ENCODE measurements around the gene IFT25. TPM values are rescaled to one million over a fixed set of nuclear protein-coding genes. Genes with fewer than 3 reads are reported as not detected.

Gene IFT25
- total and polyA plus RNA-seq, 2 of the 13 experiments (the other 11 are each of a cell fraction or from before 2014, with no cell fraction given) = 19.7 to 48.0 TPM

DNA sequence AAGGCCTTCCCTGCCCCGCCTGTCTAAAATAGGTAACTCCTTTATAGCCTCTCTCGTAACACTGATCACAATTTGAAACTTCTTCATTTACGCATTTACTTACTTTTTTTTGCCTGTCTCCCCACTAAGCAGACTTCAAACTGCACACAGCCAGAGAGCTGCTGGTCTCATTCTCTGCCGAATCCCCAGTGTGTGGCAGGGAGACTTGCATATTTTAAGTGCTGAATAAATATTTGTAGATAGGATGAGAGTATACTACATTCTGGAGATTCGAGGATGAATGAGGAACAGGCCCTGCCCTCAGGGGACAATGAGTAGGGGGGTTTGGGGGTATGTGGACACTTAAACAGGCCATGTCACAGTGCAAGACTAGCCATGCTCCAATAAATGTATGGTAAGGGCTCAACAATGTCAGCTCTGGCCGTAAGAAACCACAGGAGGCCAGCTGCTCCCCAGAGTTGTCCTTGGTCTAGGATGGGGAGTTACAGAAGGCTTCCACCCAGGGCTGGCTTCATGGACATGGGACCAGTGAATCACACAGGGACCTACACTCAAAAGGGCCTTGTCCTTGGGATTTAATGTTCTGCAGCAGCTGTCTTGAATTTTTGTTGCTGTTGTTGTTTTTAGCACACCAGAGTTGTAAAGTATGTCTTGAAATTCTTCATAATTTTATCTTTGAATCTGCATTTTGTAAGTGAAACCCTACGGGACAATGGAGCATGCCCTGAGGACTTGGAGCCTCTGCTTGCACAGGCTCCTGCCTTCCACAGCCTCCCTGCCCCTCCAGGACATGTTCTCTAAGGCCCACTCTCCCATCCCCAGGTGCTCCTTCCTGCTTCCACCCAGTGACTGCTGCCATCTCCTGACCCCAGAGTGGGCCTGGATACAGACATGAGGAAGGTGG is 43.0 kb downstream of the IFT25 start:
- TF ChIP-seq, protein P1, sequence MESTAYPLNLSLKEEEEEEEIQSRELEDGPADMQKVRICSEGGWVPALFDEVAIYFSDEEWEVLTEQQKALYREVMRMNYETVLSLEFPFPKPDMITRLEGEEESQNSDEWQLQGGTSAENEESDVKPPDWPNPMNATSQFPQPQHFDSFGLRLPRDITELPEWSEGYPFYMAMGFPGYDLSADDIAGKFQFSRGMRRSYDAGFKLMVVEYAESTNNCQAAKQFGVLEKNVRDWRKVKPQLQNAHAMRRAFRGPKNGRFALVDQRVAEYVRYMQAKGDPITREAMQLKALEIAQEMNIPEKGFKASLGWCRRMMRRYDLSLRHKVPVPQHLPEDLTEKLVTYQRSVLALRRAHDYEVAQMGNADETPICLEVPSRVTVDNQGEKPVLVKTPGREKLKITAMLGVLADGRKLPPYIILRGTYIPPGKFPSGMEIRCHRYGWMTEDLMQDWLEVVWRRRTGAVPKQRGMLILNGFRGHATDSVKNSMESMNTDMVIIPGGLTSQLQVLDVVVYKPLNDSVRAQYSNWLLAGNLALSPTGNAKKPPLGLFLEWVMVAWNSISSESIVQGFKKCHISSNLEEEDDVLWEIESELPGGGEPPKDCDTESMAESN (CRISPR knock-in tag; conservative IDR thresholded peaks at IDR 0.05) = 0 out of 2 replicates have a peak, but pooled peaks have one; percentile 29
- 0 out of 2 replicates have a peak, but pooled peaks have one; percentile 9 for TF ChIP-seq SALL1 (CRISPR knock-in tag; IDR thresholded peaks at IDR 0.05)
- TF ChIP-seq ZC3H4 (CRISPR knock-in tag; IDR thresholded peaks at IDR 0.05; ENCODE audit: borderline replicate concordance) = no peak
- ChIA-PET POLR2A (interaction anchor here (1.4 to 1.5 kb wide), 2 partner anchors 9 to 43 kb away, joined by 3 to 5 read pairs; partner anchors contain the start of genes DIO1 and IFT25), CTCF (ENCODE audit: low intra/inter-chr PET ratio, low total read pairs) (no interaction called here)
- Histone ChIP-seq H3K36me3 (replicated peaks in 1 of 2; ENCODE audit: control insufficient read depth in 1 of 2, insufficient read depth in 2 of 2, low read length in 2 of 2) (no peaks in the 10 kb centered on the region), H2AFZ (ENCODE audit: low read length) (no peak overlapping the region), H3K27ac (ENCODE audit: extremely low read length, insufficient read depth, low read length) (peak overlapping the region; percentile 27), H3K4me1 (ENCODE audit: insufficient read depth, low read length) (peaks cover 89% of the 10 kb centered on the region), H3K4me2 (ENCODE audit: low read depth, low read length) (peak overlapping the region; percentile 21), H3K9ac (ENCODE audit: insufficient read depth, low read depth, low read length) (no peak overlapping the region), H3K9me3 (ENCODE audit: low read length) (no peaks in the 10 kb centered on the region), H4K20me1 (ENCODE audit: insufficient read depth, low read length) (no peaks in the 10 kb centered on the region), H3K79me2 (ENCODE audit: insufficient read depth, low read length) (no peaks in the 10 kb centered on the region), H3K4me3 (replicated peaks in 1 of 3; ENCODE audit: insufficient read depth in 1 of 3, low read depth in 2 of 3, low read length in 3 of 3) (no peak overlapping the region), H3K27me3 (ENCODE audit: control insufficient read depth in 1 of 2, insufficient read depth in 2 of 2, low read length in 2 of 2) (no peaks in the 10 kb centered on the region)
- WGBS (ENCODE audit: low lambda C conversion rate) = 60% methylated on average over 6 of the region's 7 CpGs
- in situ Hi-C loops (cut with HindIII; ENCODE audit: extremely low pct_ligation_motif_present, low pct_unique_long_range_greater_than_20kb) (no loop called here), intact Hi-C loops (cut with micrococcal nuclease; ENCODE audit: unreplicated experiment) (no loop called here)
- no TSS peak for BruUV-seq (replicated peaks)
- ATAC-seq (peak; percentile 41), DNase-seq (ENCODE audit: low spot score) (peak; percentile 34), FAIRE-seq (peak; percentile 67)

DNA sequence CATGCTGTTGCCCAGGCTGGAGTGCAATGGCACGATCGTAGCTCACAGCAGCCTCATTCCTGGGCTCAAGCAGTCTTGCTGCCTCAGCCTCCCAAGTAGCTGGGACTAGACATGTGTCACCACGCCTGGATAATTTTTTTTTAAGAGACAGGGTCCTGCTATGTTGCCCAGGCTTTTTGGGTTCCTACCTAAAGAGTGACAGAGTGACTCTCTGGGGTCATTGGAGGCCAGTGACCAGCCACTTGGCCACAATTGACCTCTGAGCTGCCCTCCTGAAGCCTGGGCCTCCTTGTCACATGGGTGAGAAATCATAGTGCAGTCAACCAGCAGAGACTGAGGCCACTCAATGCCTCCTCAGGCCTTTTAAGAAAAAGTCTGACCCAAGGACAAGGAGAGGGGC is 45.8 kb downstream of the IFT25 start:
- no peak for FAIRE-seq
- Histone ChIP-seq H3K9me3 (ENCODE audit: low read length) (no peaks in the 10 kb centered on the region), H3K4me3 (replicated peaks in 1 of 3; ENCODE audit: insufficient read depth in 1 of 3, low read depth in 2 of 3, low read length in 3 of 3) (peak overlapping the region in 1 of 3 experiments; percentile 30; a peak in 1 of 6 replicates), H3K79me2 (ENCODE audit: insufficient read depth, low read length) (peaks cover 8% of the 10 kb centered on the region), H3K27ac (ENCODE audit: extremely low read length, insufficient read depth, low read length) (peak overlapping the region; percentile 89), H3K4me1 (ENCODE audit: insufficient read depth, low read length) (peaks cover 92% of the 10 kb centered on the region), H3K9ac (ENCODE audit: insufficient read depth, low read depth, low read length) (no peak overlapping the region), H3K4me2 (ENCODE audit: low read depth, low read length) (peak overlapping the region; percentile 88), H3K27me3 (ENCODE audit: control insufficient read depth in 1 of 2, insufficient read depth in 2 of 2, low read length in 2 of 2) (no peaks in the 10 kb centered on the region), H2AFZ (ENCODE audit: low read length) (no peak overlapping the region), H3K36me3 (replicated peaks in 1 of 2; ENCODE audit: control insufficient read depth in 1 of 2, insufficient read depth in 2 of 2, low read length in 2 of 2) (no peaks in the 10 kb centered on the region), H4K20me1 (ENCODE audit: insufficient read depth, low read length) (no peaks in the 10 kb centered on the region)
- in situ Hi-C loops (cut with HindIII; ENCODE audit: extremely low pct_ligation_motif_present, low pct_unique_long_range_greater_than_20kb) = no loop called here
- intact Hi-C loops (cut with micrococcal nuclease; ENCODE audit: unreplicated experiment) = loop anchor here (1.0 kb wide), 1 partner anchor 8 kb away; no protein-coding TSS in a partner anchor
- ChIA-PET POLR2A (interaction anchor here (1.0 to 5.1 kb wide), 6 partner anchors 8 to 48 kb away, joined by 3 to 46 read pairs (median 12); partner anchors contain the start of genes IFT25, LRRC42 and YIPF1), CTCF (ENCODE audit: low intra/inter-chr PET ratio, low total read pairs) (no interaction called here)
- no TSS peak for BruUV-seq (replicated peaks)
- ATAC-seq = peak; percentile 2; the same call in 1 of the 3 replicates
- no peak for DNase-seq (ENCODE audit: low spot score)
- WGBS (ENCODE audit: low lambda C conversion rate) = 43% methylated on average over 3 of the region's 3 CpGs
- TF ChIP-seq, protein P2, sequence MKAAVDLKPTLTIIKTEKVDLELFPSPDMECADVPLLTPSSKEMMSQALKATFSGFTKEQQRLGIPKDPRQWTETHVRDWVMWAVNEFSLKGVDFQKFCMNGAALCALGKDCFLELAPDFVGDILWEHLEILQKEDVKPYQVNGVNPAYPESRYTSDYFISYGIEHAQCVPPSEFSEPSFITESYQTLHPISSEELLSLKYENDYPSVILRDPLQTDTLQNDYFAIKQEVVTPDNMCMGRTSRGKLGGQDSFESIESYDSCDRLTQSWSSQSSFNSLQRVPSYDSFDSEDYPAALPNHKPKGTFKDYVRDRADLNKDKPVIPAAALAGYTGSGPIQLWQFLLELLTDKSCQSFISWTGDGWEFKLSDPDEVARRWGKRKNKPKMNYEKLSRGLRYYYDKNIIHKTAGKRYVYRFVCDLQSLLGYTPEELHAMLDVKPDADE (CRISPR knock-in tag; IDR thresholded peaks at IDR 0.05) = no peak
- TF ChIP-seq ZNF274 (CRISPR knock-in tag; IDR thresholded peaks at IDR 0.05) (0 out of 2 replicates have a peak, but pooled peaks have one; percentile 28), TP53 (CRISPR knock-in tag; conservative IDR thresholded peaks at IDR 0.05) (no peak), RARA (CRISPR knock-in tag; IDR thresholded peaks at IDR 0.05) (no peak), PRMT3 (CRISPR knock-in tag; IDR thresholded peaks at IDR 0.05; ENCODE audit: borderline replicate concordance, low read depth) (no peak), ASH2L (IDR thresholded peaks at IDR 0.05; ENCODE audit: insufficient read length, low read depth, low read length) (peak; percentile 7), TBL1XR1 (IDR thresholded peaks at IDR 0.05; ENCODE audit: borderline replicate concordance, low read length, partially characterized antibody) (no peak)
- TF ChIP-seq, protein P3, sequence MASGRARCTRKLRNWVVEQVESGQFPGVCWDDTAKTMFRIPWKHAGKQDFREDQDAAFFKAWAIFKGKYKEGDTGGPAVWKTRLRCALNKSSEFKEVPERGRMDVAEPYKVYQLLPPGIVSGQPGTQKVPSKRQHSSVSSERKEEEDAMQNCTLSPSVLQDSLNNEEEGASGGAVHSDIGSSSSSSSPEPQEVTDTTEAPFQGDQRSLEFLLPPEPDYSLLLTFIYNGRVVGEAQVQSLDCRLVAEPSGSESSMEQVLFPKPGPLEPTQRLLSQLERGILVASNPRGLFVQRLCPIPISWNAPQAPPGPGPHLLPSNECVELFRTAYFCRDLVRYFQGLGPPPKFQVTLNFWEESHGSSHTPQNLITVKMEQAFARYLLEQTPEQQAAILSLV (CRISPR knock-in tag; IDR thresholded peaks at IDR 0.05; ENCODE audit: borderline replicate concordance) = no peak

Data from HepG2 (cell line).